ENCODE measurements around the gene HMGA1. TPM values are rescaled to one million over a fixed set of nuclear protein-coding genes. Genes with fewer than 3 reads are reported as not detected.

Gene HMGA1
- total and polyA plus RNA-seq, 10 of the 15 experiments (the other 5 are each of a cell fraction or from before 2014, with no cell fraction given): 13.4 to 885 (median 508) TPM

DNA sequence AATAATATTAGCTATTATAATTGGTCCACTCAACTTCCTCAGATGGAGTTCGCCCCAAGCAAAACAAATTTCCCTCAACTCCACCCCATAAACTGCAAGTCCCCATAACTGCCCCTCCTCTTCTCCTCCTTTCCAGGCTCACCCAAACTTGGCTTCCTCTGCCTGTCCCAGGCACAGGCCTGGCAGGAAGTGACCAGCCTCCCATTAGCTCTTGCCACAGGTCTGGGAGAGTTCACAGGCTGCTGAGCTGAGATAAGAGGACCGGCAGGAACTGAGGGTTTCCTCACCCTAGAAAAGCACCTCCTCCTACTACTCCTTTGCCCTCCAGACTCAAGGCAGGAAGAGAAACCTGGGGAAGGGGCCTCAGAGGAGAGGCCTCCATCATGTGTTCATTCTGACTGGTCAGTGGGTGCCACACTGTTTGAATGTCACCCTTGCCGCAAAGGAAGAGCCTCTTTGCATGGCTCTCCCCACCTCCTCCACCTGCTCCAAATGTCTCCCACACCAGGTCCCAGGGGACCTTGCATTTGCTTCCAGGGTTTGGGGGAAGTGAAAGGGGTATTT, 36.7 kb downstream of the HMGA1 start:
- Histone ChIP-seq H2AFZ (ENCODE audit: control insufficient read depth, low read depth, low read length) (peak overlapping the region; percentile 45), H4K20me1 (ENCODE audit: control insufficient read depth, insufficient read depth) (no peaks in the 10 kb centered on the region), H3K79me2 (ENCODE audit: control insufficient read depth, insufficient read depth, low read length) (no peaks in the 10 kb centered on the region), H3K4me1 (ENCODE audit: control insufficient read depth, insufficient read depth, low read length) (peaks cover 13% of the 10 kb centered on the region), H3K9ac (ENCODE audit: control insufficient read depth, insufficient read depth, low read length) (no peak overlapping the region), H3K27ac (ENCODE audit: control insufficient read depth, insufficient read depth) (peak overlapping the region; percentile 18; the same call in 1 of the 2 replicates), H3K4me2 (ENCODE audit: control insufficient read depth, insufficient read depth) (no peak overlapping the region), H3K4me3 (no peak overlapping the region), H3K36me3 (ENCODE audit: control insufficient read depth in 2 of 2, insufficient read depth in 2 of 2, low read length in 1 of 2) (no peaks in the 10 kb centered on the region), H3K9me3 (replicated peaks; ENCODE audit: control insufficient read depth, insufficient read depth, low read length) (no peaks in the 10 kb centered on the region), H3K27me3 (replicated peaks in 1 of 2; ENCODE audit: control insufficient read depth in 2 of 2, insufficient read depth in 2 of 2, low read length in 1 of 2) (no peaks in the 10 kb centered on the region)
- peak; percentile 51 for ATAC-seq
- POLR2A ChIA-PET: no interaction called here
- in situ Hi-C loops (cut with MboI) (no loop called here), intact Hi-C loops (cut with micrococcal nuclease; ENCODE audit: unreplicated experiment) (no loop called here)
- RAD21 ChIA-PET (ENCODE audit: unreplicated experiment): interaction anchor here (0.5 to 1.5 kb wide), 2 partner anchors 24 to 182 kb away, joined by 3 to 4 read pairs; no protein-coding TSS in a partner anchor
- no peak for DNase-seq (ENCODE audit: low read depth, low spot score)
- CTCF ChIA-PET: interaction anchor here (2.2 kb wide), 1 partner anchor 142 kb away, joined by 6 read pairs; no protein-coding TSS in a partner anchor
- SMC1A ChIA-PET (ENCODE audit: uncharacterized antibody, unreplicated experiment): interaction anchor here (0.8 kb wide), 1 partner anchor 10 kb away, joined by 3 read pairs; no protein-coding TSS in a partner anchor
- WGBS (ENCODE audit: insufficient coverage, insufficient replicate concordance, low lambda C conversion rate, missing lambda C conversion rate): 33% methylated on average over 3 of the region's 3 CpGs
- no peak for FAIRE-seq
- no TSS peak for BruUV-seq (replicated peaks)
- no peak for TF ChIP-seq FOXK2 (IDR thresholded peaks at IDR 0.05)
- no peak for TF ChIP-seq NR2C1 (IDR thresholded peaks at IDR 0.05)
- no peak for TF ChIP-seq MTA3 (IDR thresholded peaks at IDR 0.05; ENCODE audit: borderline replicate concordance, low read length)
- 0 out of 2 replicates have a peak, but pooled peaks have one; percentile 17 for TF ChIP-seq IKZF1 (conservative IDR thresholded peaks at IDR 0.05)
- TF ChIP-seq IKZF2 (IDR thresholded peaks at IDR 0.05): peak; percentile 13 to 33; a peak in 1 of 4 replicates
- TF ChIP-seq, protein P1, sequence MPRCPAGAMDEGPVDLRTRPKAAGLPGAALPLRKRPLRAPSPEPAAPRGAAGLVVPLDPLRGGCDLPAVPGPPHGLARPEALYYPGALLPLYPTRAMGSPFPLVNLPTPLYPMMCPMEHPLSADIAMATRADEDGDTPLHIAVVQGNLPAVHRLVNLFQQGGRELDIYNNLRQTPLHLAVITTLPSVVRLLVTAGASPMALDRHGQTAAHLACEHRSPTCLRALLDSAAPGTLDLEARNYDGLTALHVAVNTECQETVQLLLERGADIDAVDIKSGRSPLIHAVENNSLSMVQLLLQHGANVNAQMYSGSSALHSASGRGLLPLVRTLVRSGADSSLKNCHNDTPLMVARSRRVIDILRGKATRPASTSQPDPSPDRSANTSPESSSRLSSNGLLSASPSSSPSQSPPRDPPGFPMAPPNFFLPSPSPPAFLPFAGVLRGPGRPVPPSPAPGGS (IDR thresholded peaks at IDR 0.05; ENCODE audit: borderline replicate concordance, insufficient read depth, low read depth, low read length, poor library complexity, severe bottlenecking): no peak
- TF ChIP-seq CHD1 (IDR thresholded peaks at IDR 0.05; ENCODE audit: low read depth, low read length): no peak
- peak; percentile 48 for TF ChIP-seq MEF2B (IDR thresholded peaks at IDR 0.05; ENCODE audit: partially characterized antibody, poor library complexity, severe bottlenecking)
- no peak for TF ChIP-seq SMAD5 (IDR thresholded peaks at IDR 0.05; ENCODE audit: low read depth)
- TF ChIP-seq, protein P2, sequence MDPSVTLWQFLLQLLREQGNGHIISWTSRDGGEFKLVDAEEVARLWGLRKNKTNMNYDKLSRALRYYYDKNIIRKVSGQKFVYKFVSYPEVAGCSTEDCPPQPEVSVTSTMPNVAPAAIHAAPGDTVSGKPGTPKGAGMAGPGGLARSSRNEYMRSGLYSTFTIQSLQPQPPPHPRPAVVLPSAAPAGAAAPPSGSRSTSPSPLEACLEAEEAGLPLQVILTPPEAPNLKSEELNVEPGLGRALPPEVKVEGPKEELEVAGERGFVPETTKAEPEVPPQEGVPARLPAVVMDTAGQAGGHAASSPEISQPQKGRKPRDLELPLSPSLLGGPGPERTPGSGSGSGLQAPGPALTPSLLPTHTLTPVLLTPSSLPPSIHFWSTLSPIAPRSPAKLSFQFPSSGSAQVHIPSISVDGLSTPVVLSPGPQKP (IDR thresholded peaks at IDR 0.05; ENCODE audit: low read depth, low read length): no peak
- TF ChIP-seq, protein P3, sequence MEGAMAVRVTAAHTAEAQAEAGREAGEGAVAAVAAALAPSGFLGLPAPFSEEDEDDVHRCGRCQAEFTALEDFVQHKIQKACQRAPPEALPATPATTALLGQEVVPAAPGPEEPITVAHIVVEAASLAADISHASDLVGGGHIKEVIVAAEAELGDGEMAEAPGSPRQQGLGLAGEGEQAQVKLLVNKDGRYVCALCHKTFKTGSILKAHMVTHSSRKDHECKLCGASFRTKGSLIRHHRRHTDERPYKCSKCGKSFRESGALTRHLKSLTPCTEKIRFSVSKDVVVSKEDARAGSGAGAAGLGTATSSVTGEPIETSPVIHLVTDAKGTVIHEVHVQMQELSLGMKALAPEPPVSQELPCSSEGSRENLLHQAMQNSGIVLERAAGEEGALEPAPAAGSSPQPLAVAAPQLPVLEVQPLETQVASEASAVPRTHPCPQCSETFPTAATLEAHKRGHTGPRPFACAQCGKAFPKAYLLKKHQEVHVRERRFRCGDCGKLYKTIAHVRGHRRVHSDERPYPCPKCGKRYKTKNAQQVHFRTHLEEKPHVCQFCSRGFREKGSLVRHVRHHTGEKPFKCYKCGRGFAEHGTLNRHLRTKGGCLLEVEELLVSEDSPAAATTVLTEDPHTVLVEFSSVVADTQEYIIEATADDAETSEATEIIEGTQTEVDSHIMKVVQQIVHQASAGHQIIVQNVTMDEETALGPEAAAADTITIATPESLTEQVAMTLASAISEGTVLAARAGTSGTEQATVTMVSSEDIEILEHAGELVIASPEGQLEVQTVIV (IDR thresholded peaks at IDR 0.05; ENCODE audit: borderline replicate concordance, partially characterized antibody): no peak
- no peak for TF ChIP-seq KDM1A (IDR thresholded peaks at IDR 0.05; ENCODE audit: borderline replicate concordance)
- TF ChIP-seq JUNB (IDR thresholded peaks at IDR 0.05): no peak
- TF ChIP-seq, protein P4, sequence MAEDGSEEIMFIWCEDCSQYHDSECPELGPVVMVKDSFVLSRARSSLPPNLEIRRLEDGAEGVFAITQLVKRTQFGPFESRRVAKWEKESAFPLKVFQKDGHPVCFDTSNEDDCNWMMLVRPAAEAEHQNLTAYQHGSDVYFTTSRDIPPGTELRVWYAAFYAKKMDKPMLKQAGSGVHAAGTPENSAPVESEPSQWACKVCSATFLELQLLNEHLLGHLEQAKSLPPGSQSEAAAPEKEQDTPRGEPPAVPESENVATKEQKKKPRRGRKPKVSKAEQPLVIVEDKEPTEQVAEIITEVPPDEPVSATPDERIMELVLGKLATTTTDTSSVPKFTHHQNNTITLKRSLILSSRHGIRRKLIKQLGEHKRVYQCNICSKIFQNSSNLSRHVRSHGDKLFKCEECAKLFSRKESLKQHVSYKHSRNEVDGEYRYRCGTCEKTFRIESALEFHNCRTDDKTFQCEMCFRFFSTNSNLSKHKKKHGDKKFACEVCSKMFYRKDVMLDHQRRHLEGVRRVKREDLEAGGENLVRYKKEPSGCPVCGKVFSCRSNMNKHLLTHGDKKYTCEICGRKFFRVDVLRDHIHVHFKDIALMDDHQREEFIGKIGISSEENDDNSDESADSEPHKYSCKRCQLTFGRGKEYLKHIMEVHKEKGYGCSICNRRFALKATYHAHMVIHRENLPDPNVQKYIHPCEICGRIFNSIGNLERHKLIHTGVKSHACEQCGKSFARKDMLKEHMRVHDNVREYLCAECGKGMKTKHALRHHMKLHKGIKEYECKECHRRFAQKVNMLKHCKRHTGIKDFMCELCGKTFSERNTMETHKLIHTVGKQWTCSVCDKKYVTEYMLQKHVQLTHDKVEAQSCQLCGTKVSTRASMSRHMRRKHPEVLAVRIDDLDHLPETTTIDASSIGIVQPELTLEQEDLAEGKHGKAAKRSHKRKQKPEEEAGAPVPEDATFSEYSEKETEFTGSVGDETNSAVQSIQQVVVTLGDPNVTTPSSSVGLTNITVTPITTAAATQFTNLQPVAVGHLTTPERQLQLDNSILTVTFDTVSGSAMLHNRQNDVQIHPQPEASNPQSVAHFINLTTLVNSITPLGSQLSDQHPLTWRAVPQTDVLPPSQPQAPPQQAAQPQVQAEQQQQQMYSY (CRISPR knock-in tag; IDR thresholded peaks at IDR 0.05): no peak
- no peak for TF ChIP-seq NFYA (IDR thresholded peaks at IDR 0.05; ENCODE audit: borderline replicate concordance, low read depth, low read length)

All from GM12878 (cell line).